ENCODE measurements around the gene STPG2. TPM values are rescaled to one million over a fixed set of nuclear protein-coding genes. Genes with fewer than 3 reads are reported as not detected.

The STPG2 gene
- total RNA-seq, 2 donors from 2014 or later, result 0.77 to 1.1 TPM

DNA sequence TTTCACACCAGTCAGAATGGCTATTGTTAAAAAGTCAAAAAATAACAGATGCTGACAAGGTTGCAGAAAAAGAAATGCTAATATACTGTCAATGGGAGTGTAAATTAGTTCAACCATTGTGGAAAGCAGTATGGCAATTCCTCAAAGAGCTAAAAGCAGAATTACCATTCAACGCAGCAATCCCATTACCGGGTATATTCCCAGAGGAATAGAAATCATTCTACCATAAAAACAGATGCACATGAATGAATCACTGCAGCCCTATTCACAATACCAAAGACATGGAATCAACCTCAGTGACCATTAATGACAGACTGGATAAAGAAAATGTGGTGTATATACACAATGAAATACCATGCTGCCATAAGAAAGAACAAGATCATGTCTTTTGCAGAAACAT is 243.0 kb downstream of the STPG2 start:
- Histone ChIP-seq H3K27me3 (replicated peaks; ENCODE audit: insufficient read depth) (no peaks in the 10 kb centered on the region), H3K27ac (no peak overlapping the region), H3K36me3 (no peaks in the 10 kb centered on the region), H3K4me3 (no peak overlapping the region), H3K9me3 (no peaks in the 10 kb centered on the region), H3K4me1 (replicated peaks) (no peaks in the 10 kb centered on the region)
- WGBS, result 71% methylated on average over 2 of the region's 2 CpGs
- DNase-seq (ENCODE audit: low spot score), result no peak
- intact Hi-C loops (cut with DNase I), result no loop called here
- TF ChIP-seq POLR2A (IDR thresholded peaks at IDR 0.05) (no peak), POLR2AphosphoS5 (IDR thresholded peaks at IDR 0.05) (no peak)
- TF ChIP-seq, protein P1, sequence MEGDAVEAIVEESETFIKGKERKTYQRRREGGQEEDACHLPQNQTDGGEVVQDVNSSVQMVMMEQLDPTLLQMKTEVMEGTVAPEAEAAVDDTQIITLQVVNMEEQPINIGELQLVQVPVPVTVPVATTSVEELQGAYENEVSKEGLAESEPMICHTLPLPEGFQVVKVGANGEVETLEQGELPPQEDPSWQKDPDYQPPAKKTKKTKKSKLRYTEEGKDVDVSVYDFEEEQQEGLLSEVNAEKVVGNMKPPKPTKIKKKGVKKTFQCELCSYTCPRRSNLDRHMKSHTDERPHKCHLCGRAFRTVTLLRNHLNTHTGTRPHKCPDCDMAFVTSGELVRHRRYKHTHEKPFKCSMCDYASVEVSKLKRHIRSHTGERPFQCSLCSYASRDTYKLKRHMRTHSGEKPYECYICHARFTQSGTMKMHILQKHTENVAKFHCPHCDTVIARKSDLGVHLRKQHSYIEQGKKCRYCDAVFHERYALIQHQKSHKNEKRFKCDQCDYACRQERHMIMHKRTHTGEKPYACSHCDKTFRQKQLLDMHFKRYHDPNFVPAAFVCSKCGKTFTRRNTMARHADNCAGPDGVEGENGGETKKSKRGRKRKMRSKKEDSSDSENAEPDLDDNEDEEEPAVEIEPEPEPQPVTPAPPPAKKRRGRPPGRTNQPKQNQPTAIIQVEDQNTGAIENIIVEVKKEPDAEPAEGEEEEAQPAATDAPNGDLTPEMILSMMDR (IDR thresholded peaks at IDR 0.05), result no peak

DNA sequence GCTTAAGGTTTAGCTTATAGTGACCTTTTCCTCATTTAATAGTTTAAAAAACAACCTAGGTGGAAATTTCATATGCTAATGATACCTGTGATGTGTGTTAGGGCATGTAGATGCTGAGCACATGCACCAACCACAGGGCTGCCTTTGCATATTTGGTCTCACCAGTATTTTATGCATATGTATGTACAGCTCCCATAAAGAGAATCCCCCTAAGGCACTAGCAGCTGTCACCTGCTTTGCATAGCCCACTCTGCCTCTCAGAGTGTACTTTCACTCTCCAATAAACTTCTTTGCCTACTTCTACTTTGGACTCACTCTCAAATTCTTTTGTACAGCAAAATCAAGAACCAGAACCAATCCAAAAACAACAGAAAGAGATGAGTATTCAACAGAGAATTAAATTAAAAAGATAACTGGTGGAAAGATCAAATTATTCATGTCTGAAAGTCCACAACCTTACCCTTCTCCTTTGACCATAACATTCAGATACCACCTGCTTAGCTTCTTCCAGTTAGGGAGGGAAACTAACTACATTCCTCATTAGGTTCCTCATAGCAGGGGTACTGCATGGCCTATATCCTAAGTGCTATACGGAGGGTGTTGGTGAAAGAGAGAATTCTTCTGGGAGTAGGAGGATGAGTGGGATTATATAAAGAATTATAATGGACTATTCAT is 250.5 kb downstream of the STPG2 start:
- intact Hi-C loops (cut with DNase I), result no loop called here
- no peaks in the 10 kb centered on the region for H3K27me3 ChIP-seq (replicated peaks; ENCODE audit: insufficient read depth)
- no peak for TF ChIP-seq POLR2AphosphoS5 (IDR thresholded peaks at IDR 0.05)
- TF ChIP-seq, protein P1 (IDR thresholded peaks at IDR 0.05), result no peak
- TF ChIP-seq POLR2A (IDR thresholded peaks at IDR 0.05), result no peak
- 68% methylated on average over 1 of the region's 1 CpG for WGBS
- H3K27ac ChIP-seq, result no peak overlapping the region
- no peaks in the 10 kb centered on the region for H3K9me3 ChIP-seq
- no peaks in the 10 kb centered on the region for H3K36me3 ChIP-seq
- no peaks in the 10 kb centered on the region for H3K4me1 ChIP-seq (replicated peaks)
- no peak for DNase-seq (ENCODE audit: low spot score)
- H3K4me3 ChIP-seq, result no peak overlapping the region

DNA sequence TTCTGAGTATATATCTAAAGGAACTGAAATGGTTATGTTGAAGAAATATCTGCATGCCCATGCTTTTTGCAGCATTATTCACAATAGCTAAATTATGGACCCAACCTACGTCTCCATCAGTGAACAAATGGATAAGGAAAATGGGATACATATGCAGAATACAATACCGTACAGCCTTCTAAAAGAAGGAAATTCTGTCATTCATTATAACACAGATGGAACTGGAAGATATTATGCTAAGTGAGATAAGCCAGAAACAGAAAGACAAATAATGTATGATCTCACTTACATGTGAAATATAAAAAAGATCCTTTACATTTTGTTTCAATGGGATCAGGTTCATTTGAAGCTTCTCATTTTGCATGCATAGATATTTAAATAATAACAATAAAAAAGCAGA is 263.3 kb downstream of the STPG2 start:
- H3K36me3 ChIP-seq, result no peaks in the 10 kb centered on the region
- no peak for DNase-seq (ENCODE audit: low spot score)
- 82% methylated on average over 2 of the region's 2 CpGs for WGBS
- H3K9me3 ChIP-seq, result no peaks in the 10 kb centered on the region
- no peak overlapping the region for H3K4me3 ChIP-seq
- intact Hi-C loops (cut with DNase I), result no loop called here
- no peaks in the 10 kb centered on the region for H3K4me1 ChIP-seq (replicated peaks)
- no peak for TF ChIP-seq POLR2A (IDR thresholded peaks at IDR 0.05)
- TF ChIP-seq POLR2AphosphoS5 (IDR thresholded peaks at IDR 0.05), result no peak
- TF ChIP-seq, protein P1 (IDR thresholded peaks at IDR 0.05), result no peak
- H3K27ac ChIP-seq, result no peak overlapping the region
- H3K27me3 ChIP-seq (replicated peaks; ENCODE audit: insufficient read depth), result no peaks in the 10 kb centered on the region

DNA sequence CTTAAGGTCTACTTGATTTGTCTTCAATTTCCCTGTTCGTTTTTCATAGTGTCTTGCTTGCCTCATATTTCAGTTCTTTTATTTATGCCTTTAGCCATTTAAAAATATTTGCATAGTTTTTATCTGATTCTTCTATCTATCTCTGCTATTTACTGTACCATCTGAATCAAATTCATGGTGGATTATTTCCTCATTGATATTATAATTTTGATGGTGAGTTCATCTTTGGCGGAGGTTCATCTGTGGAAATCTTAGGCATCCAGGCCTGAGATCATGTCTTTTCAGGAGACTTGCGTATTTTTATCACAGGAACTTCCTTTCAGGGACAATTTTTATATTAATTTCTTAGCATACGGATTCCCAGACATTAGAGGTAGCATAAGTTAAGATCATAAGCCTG is 275.2 kb downstream of the STPG2 start:
- no peaks in the 10 kb centered on the region for H3K4me1 ChIP-seq (replicated peaks)
- TF ChIP-seq POLR2A (IDR thresholded peaks at IDR 0.05) (no peak), POLR2AphosphoS5 (IDR thresholded peaks at IDR 0.05) (no peak)
- TF ChIP-seq, protein P1 (IDR thresholded peaks at IDR 0.05), result no peak
- DNase-seq (ENCODE audit: low spot score), result no peak
- no peaks in the 10 kb centered on the region for H3K27me3 ChIP-seq (replicated peaks; ENCODE audit: insufficient read depth)
- no peaks in the 10 kb centered on the region for H3K36me3 ChIP-seq
- H3K4me3 ChIP-seq, result no peak overlapping the region
- no peaks in the 10 kb centered on the region for H3K9me3 ChIP-seq
- 46% methylated on average over 4 of the region's 4 CpGs for WGBS
- H3K27ac ChIP-seq, result no peak overlapping the region
- intact Hi-C loops (cut with DNase I), result no loop called here

DNA sequence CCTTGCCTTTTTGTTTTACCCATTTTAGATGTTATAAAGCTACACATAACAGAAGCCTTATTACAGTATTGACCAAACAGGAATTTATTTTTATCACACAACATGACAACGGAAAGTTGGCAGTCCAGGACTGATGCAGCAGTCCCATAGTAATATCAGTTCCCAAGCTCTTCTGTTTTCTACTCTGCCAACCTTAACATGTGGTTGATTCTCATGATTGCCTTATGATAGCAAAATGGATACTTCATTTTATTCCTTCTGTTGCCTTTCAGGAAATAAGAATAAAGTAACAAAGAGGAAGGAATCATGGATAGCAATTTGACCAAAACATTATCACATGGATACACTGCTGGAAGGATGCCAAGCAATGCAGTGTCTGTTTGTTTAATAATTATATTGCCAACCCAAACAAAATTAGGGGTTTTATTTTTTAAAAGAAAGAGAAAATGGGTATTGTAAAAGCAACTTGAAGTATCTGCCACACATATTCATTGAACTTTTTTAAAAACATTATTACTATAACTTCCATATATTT is 275.7 kb downstream of the STPG2 start:
- TF ChIP-seq POLR2A (IDR thresholded peaks at IDR 0.05) (no peak), POLR2AphosphoS5 (IDR thresholded peaks at IDR 0.05) (no peak)
- TF ChIP-seq, protein P1 (IDR thresholded peaks at IDR 0.05), result no peak
- no peak overlapping the region for H3K27ac ChIP-seq
- H3K9me3 ChIP-seq, result no peaks in the 10 kb centered on the region
- 23% methylated on average over 1 of the region's 1 CpG for WGBS
- no peaks in the 10 kb centered on the region for H3K27me3 ChIP-seq (replicated peaks; ENCODE audit: insufficient read depth)
- H3K4me1 ChIP-seq (replicated peaks), result no peaks in the 10 kb centered on the region
- DNase-seq (ENCODE audit: low spot score), result no peak
- intact Hi-C loops (cut with DNase I), result no loop called here
- no peaks in the 10 kb centered on the region for H3K36me3 ChIP-seq
- H3K4me3 ChIP-seq, result no peak overlapping the region

Measured in prostate gland (tissue), 2 donors.